ENCODE measurements around the gene WNT9B. TPM values are rescaled to one million over a fixed set of nuclear protein-coding genes. Genes with fewer than 3 reads are reported as not detected.

WNT9B gene
- total and polyA plus RNA-seq, 2 of the 13 experiments (the other 11 are each of a cell fraction or from before 2014, with no cell fraction given): not detected

- TF ChIP-seq SNAPC4 (CRISPR knock-in tag; IDR thresholded peaks at IDR 0.05): no peak
- TF ChIP-seq, protein P1, sequence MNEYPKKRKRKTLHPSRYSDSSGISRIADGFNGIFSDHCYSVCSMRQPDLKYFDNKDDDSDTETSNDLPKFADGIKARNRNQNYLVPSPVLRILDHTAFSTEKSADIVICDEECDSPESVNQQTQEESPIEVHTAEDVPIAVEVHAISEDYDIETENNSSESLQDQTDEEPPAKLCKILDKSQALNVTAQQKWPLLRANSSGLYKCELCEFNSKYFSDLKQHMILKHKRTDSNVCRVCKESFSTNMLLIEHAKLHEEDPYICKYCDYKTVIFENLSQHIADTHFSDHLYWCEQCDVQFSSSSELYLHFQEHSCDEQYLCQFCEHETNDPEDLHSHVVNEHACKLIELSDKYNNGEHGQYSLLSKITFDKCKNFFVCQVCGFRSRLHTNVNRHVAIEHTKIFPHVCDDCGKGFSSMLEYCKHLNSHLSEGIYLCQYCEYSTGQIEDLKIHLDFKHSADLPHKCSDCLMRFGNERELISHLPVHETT (CRISPR knock-in tag; conservative IDR thresholded peaks at IDR 0.05): no peak
- TF ChIP-seq FOXA3 (CRISPR knock-in tag; IDR thresholded peaks at IDR 0.05): peak; percentile 46; the same call in 1 of the 2 replicates
- no peak for TF ChIP-seq ZNF558 (CRISPR knock-in tag; IDR thresholded peaks at IDR 0.05; ENCODE audit: borderline replicate concordance)
- no peak for TF ChIP-seq ZNF616 (CRISPR knock-in tag; IDR thresholded peaks at IDR 0.05; ENCODE audit: low read depth)
- no peak for TF ChIP-seq HNRNPH1 (optimal IDR thresholded peaks at IDR 0.05; ENCODE audit: low read depth, low read length)
- no peak for TF ChIP-seq ZNF557 (CRISPR knock-in tag; IDR thresholded peaks at IDR 0.05)
- no peak for TF ChIP-seq ZNF10 (CRISPR knock-in tag; IDR thresholded peaks at IDR 0.05; ENCODE audit: borderline replicate concordance, low read depth)
- TF ChIP-seq ZNF615 (CRISPR knock-in tag; IDR thresholded peaks at IDR 0.05; ENCODE audit: borderline replicate concordance): no peak
- no peak for TF ChIP-seq ZNF124 (CRISPR knock-in tag; IDR thresholded peaks at IDR 0.05)
- no peak for TF ChIP-seq FOXO1 (CRISPR knock-in tag; IDR thresholded peaks at IDR 0.05)
- TF ChIP-seq, protein P2, sequence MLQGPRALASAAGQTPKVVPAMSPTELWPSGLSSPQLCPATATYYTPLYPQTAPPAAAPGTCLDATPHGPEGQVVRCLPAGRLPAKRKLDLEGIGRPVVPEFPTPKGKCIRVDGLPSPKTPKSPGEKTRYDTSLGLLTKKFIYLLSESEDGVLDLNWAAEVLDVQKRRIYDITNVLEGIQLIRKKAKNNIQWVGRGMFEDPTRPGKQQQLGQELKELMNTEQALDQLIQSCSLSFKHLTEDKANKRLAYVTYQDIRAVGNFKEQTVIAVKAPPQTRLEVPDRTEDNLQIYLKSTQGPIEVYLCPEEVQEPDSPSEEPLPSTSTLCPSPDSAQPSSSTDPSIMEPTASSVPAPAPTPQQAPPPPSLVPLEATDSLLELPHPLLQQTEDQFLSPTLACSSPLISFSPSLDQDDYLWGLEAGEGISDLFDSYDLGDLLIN (CRISPR knock-in tag; IDR thresholded peaks at IDR 0.05; ENCODE audit: borderline replicate concordance): no peak
- TF ChIP-seq KDM4B (CRISPR knock-in tag; IDR thresholded peaks at IDR 0.05): no peak
- peak; percentile 64 for TF ChIP-seq HNF4G (IDR thresholded peaks at IDR 0.05; ENCODE audit: borderline replicate concordance, low read depth, low read length)
- TF ChIP-seq HNF4G (CRISPR knock-in tag; IDR thresholded peaks at IDR 0.05; ENCODE audit: borderline replicate concordance, low read depth): no peak
- TF ChIP-seq, protein P3, sequence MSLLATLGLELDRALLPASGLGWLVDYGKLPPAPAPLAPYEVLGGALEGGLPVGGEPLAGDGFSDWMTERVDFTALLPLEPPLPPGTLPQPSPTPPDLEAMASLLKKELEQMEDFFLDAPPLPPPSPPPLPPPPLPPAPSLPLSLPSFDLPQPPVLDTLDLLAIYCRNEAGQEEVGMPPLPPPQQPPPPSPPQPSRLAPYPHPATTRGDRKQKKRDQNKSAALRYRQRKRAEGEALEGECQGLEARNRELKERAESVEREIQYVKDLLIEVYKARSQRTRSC (CRISPR knock-in tag; IDR thresholded peaks at IDR 0.05; ENCODE audit: low read depth): no peak
- TF ChIP-seq ZBTB26 (CRISPR knock-in tag; IDR thresholded peaks at IDR 0.05; ENCODE audit: borderline replicate concordance): no peak
- TF ChIP-seq ZNF138 (CRISPR knock-in tag; IDR thresholded peaks at IDR 0.05; ENCODE audit: low read depth): no peak
- TF ChIP-seq, protein P4, sequence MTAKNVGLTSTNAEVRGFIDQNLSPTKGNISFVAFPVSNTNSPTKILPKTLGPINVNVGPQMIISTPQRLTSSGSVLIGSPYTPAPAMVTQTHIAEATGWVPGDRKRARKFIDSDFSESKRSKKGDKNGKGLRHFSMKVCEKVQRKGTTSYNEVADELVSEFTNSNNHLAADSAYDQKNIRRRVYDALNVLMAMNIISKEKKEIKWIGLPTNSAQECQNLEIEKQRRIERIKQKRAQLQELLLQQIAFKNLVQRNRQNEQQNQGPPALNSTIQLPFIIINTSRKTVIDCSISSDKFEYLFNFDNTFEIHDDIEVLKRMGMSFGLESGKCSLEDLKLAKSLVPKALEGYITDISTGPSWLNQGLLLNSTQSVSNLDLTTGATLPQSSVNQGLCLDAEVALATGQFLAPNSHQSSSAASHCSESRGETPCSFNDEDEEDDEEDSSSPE (CRISPR knock-in tag; IDR thresholded peaks at IDR 0.05): no peak
- no peak for TF ChIP-seq ZNF160 (CRISPR knock-in tag; IDR thresholded peaks at IDR 0.05)
- TF ChIP-seq HOXA7 (CRISPR knock-in tag; IDR thresholded peaks at IDR 0.05): no peak
Measured at GRCh38 chr17:46894024-46894423, 42.6 kb downstream of the WNT9B start (continued).
